ENCODE data around the gene RAB4B.

Gene RAB4B

DNA sequence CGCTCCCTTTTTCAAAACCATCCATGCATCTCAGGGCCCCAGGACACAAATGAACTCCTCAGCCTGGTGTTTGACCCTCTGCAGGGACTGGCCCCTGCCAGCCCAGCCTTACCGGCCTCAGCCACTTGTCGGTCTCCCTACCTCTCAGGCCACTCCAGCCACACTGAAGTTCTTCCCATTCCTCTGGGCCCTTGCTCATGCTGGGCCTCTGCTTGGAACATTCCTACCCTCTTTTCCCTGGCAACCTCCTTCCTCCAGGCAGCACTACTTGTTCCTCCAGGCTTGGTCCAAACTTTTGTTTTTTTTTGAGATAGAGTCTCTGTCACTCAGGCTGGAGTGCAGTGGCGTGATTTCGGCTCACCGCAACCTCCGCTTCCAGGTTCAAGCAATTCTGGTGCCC is 13.3 kb downstream of the RAB4B start:
- TF ChIP-seq SIN3A (IDR thresholded peaks at IDR 0.05; ENCODE audit: borderline replicate concordance, insufficient read depth, low read length): no peak
- TF ChIP-seq TAF1 (IDR thresholded peaks at IDR 0.05; ENCODE audit: borderline replicate concordance, insufficient read depth, low read length): no peak
- no peak for TF ChIP-seq POLR2AphosphoS5 (IDR thresholded peaks at IDR 0.05; ENCODE audit: low read depth, low read length)
- no peak for TF ChIP-seq REST (IDR thresholded peaks at IDR 0.05; ENCODE audit: insufficient read depth in 1 of 2, low read depth in 2 of 2, low read length in 2 of 2)
- TF ChIP-seq FOXP2 (optimal IDR thresholded peaks at IDR 0.05; ENCODE audit: borderline replicate concordance, extremely low read depth, extremely low read length, insufficient read depth): no peak

DNA sequence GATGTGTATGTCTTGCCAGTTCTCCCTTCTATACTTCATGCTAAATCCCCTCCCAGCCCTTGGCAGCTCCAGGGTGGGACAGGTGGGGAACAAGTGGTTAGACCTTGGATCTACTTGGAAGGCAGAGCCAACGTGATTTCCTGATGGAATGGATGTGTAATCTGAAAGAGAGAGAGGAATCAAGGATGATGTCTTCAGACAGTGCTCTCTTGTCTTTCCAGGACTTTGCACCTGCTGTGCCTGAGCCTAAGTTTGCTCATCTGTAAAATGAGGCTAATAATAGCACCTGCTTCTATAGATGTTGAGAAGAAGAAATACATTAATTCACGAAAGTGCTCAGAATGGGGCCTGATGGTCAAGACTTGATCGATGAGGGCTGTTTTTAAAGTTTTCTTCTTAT is 13.9 kb downstream of the RAB4B start:
- TF ChIP-seq FOXP2 (optimal IDR thresholded peaks at IDR 0.05; ENCODE audit: borderline replicate concordance, extremely low read depth, extremely low read length, insufficient read depth) (no peak), TAF1 (IDR thresholded peaks at IDR 0.05; ENCODE audit: borderline replicate concordance, insufficient read depth, low read length) (no peak), SIN3A (IDR thresholded peaks at IDR 0.05; ENCODE audit: borderline replicate concordance, insufficient read depth, low read length) (no peak), POLR2AphosphoS5 (IDR thresholded peaks at IDR 0.05; ENCODE audit: low read depth, low read length) (no peak), REST (IDR thresholded peaks at IDR 0.05; ENCODE audit: insufficient read depth in 1 of 2, low read depth in 2 of 2, low read length in 2 of 2) (no peak)

- no peak for TF ChIP-seq FOXP2 (optimal IDR thresholded peaks at IDR 0.05; ENCODE audit: borderline replicate concordance, extremely low read depth, extremely low read length, insufficient read depth)
- no peak for TF ChIP-seq REST (IDR thresholded peaks at IDR 0.05; ENCODE audit: insufficient read depth in 1 of 2, low read depth in 2 of 2, low read length in 2 of 2)
- no peak for TF ChIP-seq SIN3A (IDR thresholded peaks at IDR 0.05; ENCODE audit: borderline replicate concordance, insufficient read depth, low read length)
- TF ChIP-seq POLR2AphosphoS5 (IDR thresholded peaks at IDR 0.05; ENCODE audit: low read depth, low read length): no peak
- no peak for TF ChIP-seq TAF1 (IDR thresholded peaks at IDR 0.05; ENCODE audit: borderline replicate concordance, insufficient read depth, low read length)
These were observed 19.3 kb downstream of the RAB4B start for GRCh38 chr19:40797166-40797962.

DNA sequence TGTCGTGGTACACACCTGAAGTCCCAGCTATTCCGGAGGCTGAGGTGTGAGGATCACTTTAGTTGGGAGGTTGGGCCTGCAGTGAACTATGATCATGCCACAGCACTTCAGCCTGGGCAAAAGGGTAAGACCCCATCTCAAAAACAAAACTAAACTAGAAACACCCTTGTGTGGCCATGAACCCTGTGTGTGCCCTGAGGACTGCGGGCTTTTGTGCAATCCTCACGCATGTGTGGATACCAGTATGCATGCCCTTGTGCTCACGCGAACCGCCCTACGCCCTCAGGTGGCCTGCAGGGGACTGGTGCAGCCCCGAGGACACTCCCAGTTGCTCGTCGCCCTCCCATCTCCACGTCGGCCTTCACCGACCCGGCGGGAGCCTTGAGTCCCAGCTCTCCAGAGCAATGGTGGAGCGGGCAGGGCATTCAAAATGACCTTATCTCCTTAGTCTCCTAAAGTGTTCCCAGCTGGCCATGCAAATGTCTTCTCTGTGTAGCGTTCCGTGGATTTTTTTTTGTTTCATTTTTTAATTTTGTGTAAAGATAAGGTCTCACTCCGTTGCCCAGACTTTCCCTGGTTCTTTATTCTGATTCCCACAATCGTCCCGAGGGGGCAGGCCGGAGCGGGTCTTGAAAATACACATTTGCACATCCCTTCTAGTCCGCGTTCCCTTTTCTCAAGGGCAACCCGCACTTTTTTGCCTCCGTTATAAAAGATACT is 20.1 kb downstream of the RAB4B start:
- TF ChIP-seq SIN3A (IDR thresholded peaks at IDR 0.05; ENCODE audit: borderline replicate concordance, insufficient read depth, low read length) (no peak), FOXP2 (optimal IDR thresholded peaks at IDR 0.05; ENCODE audit: borderline replicate concordance, extremely low read depth, extremely low read length, insufficient read depth) (peak; percentile 58)

DNA sequence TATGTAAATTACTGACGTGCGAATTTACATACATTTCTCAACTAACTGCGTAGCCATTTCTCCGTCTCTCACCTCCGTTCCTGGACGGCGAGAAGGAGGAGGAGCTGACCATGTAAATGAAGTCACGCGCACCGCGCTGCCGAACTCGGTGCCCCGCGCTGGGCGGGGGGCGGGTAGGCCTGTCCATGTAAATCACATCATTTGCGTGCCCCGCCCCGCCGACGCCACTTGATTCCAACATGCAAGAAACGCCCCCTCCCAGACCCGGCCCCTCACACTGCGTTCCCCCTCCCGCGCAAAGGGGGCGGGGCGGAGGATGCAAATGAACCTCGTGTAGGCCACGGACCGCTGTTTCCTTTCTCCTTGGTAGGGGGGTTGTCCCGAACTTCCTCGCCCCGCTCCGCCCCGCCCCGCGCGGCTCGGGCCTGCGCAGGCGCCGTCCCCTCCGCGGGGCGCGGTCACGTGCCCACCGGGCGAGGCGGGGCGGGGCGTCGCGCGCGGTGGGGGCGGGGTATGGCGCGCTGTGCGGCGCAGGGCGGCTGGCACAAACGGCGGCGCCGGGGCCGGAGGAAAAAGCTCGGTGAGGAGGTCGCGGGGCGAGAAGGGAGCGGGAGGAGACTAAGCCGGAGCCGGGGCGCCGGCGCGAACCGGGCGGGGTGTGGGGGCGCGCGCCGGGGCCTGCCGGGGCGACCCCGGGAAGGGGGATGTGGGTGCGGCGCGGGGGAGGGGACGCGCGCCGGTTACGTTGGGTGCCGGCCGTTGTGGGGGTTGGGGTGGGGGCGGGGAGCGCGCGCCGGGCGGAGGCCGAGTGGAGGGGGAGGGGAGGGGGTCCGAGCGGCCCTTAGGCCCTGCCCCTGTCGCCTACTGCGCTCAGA is 20.9 kb downstream of the RAB4B start, which contains the start of gene EGLN2:
Gene EGLN2 (plus strand): TSS at position 509 of the 875 bp plus-strand sequence. CDS start 1,382 bp downstream, outside the sequence.
- TF ChIP-seq TAF1 (IDR thresholded peaks at IDR 0.05; ENCODE audit: borderline replicate concordance, insufficient read depth, low read length) (peak; percentile 53; the same call in 1 of the 2 replicates), FOXP2 (optimal IDR thresholded peaks at IDR 0.05; ENCODE audit: borderline replicate concordance, extremely low read depth, extremely low read length, insufficient read depth) (peak; percentile 74), POLR2AphosphoS5 (IDR thresholded peaks at IDR 0.05; ENCODE audit: low read depth, low read length) (no peak; the same call in none of the 2 replicates), SIN3A (IDR thresholded peaks at IDR 0.05; ENCODE audit: borderline replicate concordance, insufficient read depth, low read length) (no peak), REST (IDR thresholded peaks at IDR 0.05; ENCODE audit: insufficient read depth in 1 of 2, low read depth in 2 of 2, low read length in 2 of 2) (no peak)
